ENCODE results near the gene STING1.

DNA sequence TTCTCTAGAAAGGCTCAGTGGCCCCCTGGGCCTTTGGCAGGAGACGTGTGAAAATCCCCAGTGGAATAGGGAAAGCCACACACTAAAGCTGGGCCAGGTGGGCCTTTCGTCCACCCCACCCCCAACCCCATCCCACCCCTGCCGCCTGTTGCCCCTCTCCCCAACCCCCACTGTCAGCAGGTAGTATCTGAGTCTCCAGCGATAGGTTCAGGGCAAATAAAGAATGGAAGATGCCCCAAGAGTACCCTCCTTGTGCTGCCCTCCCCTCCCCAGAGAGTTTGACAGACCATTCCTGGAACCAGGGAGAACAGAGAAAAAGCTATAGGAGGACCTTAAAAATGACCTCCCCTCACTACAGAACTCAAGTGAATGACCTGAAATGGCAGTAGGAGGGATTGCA is 41.9 kb upstream of the STING1 start:
- TF ChIP-seq, protein P1, sequence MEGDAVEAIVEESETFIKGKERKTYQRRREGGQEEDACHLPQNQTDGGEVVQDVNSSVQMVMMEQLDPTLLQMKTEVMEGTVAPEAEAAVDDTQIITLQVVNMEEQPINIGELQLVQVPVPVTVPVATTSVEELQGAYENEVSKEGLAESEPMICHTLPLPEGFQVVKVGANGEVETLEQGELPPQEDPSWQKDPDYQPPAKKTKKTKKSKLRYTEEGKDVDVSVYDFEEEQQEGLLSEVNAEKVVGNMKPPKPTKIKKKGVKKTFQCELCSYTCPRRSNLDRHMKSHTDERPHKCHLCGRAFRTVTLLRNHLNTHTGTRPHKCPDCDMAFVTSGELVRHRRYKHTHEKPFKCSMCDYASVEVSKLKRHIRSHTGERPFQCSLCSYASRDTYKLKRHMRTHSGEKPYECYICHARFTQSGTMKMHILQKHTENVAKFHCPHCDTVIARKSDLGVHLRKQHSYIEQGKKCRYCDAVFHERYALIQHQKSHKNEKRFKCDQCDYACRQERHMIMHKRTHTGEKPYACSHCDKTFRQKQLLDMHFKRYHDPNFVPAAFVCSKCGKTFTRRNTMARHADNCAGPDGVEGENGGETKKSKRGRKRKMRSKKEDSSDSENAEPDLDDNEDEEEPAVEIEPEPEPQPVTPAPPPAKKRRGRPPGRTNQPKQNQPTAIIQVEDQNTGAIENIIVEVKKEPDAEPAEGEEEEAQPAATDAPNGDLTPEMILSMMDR (IDR thresholded peaks at IDR 0.05; ENCODE audit: insufficient read depth, low read length, poor library complexity, severe bottlenecking) = no peak
- TF ChIP-seq EZH2phosphoT487 (conservative IDR thresholded peaks at IDR 0.05; ENCODE audit: low read length) = no peak
